ENCODE results near the gene PRR12. TPM values are rescaled to one million over a fixed set of nuclear protein-coding genes. Genes with fewer than 3 reads are reported as not detected.

PRR12 gene
- total and polyA plus RNA-seq, 9 of the 15 experiments (the other 6 are each of a cell fraction or from before 2014, with no cell fraction given) = 0.01 to 21.1 (median 0.98) TPM

- TF ChIP-seq RBM14 (IDR thresholded peaks at IDR 0.05; ENCODE audit: borderline replicate concordance, insufficient read depth, low read depth, low read length) (no peak), FOXP4 (CRISPR knock-in tag; IDR thresholded peaks at IDR 0.05; ENCODE audit: borderline replicate concordance) (no peak), SOX6 (IDR thresholded peaks at IDR 0.05) (peak; percentile 70; the same call in 1 of the 2 replicates), KAT7 (CRISPR knock-in tag; IDR thresholded peaks at IDR 0.05; ENCODE audit: borderline replicate concordance) (peak; percentile 65; the same call in 1 of the 2 replicates), POLR2H (tag; IDR thresholded peaks at IDR 0.05; ENCODE audit: low read depth) (peak; percentile 39), HLTF (IDR thresholded peaks at IDR 0.05) (peak; percentile 51; the same call in 1 of the 2 replicates), NCOA1 (IDR thresholded peaks at IDR 0.05; ENCODE audit: low read depth) (no peak; the same call in 1 of the 2 replicates), JUNB (CRISPR knock-in tag; conservative IDR thresholded peaks at IDR 0.05) (no peak), ZFP36 (IDR thresholded peaks at IDR 0.05; ENCODE audit: low read depth, low read length, partially characterized antibody) (no peak), WHSC1 (IDR thresholded peaks at IDR 0.05; ENCODE audit: low read length) (no peak), NFIC (IDR thresholded peaks at IDR 0.05) (peak; percentile 92), PML (IDR thresholded peaks at IDR 0.05; ENCODE audit: low read length) (peak; percentile 66; the same call in 1 of the 2 replicates), NRF1 (conservative IDR thresholded peaks at IDR 0.05 in 1 of 2, IDR thresholded peaks at IDR 0.05 in 1 of 2) (peak; percentile 86 to 88), BCOR (IDR thresholded peaks at IDR 0.05) (peak; percentile 46; the same call in 1 of the 2 replicates), IRF2 (CRISPR knock-in tag; IDR thresholded peaks at IDR 0.05) (no peak), CREB1 (IDR thresholded peaks at IDR 0.05) (no peak), CREB1 (CRISPR knock-in tag; IDR thresholded peaks at IDR 0.05) (peak; percentile 70; the same call in 1 of the 2 replicates), PHB2 (IDR thresholded peaks at IDR 0.05; ENCODE audit: low read depth) (no peak), ZBTB7A (IDR thresholded peaks at IDR 0.05; ENCODE audit: borderline replicate concordance, control insufficient read depth, low read depth, low read length) (peak; percentile 89; the same call in 1 of the 2 replicates), PHF8 (IDR thresholded peaks at IDR 0.05; ENCODE audit: borderline replicate concordance, low read length) (peak; percentile 64; the same call in 1 of the 2 replicates), SPI1 (IDR thresholded peaks at IDR 0.05; ENCODE audit: borderline replicate concordance, low read depth, low read length) (peak; percentile 26; the same call in 1 of the 2 replicates)
- TF ChIP-seq, protein P1, sequence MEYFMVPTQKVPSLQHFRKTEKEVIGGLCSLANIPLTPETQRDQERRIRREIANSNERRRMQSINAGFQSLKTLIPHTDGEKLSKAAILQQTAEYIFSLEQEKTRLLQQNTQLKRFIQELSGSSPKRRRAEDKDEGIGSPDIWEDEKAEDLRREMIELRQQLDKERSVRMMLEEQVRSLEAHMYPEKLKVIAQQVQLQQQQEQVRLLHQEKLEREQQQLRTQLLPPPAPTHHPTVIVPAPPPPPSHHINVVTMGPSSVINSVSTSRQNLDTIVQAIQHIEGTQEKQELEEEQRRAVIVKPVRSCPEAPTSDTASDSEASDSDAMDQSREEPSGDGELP (CRISPR knock-in tag; IDR thresholded peaks at IDR 0.05; ENCODE audit: borderline replicate concordance) = peak; percentile 85
- TF ChIP-seq, protein P2, sequence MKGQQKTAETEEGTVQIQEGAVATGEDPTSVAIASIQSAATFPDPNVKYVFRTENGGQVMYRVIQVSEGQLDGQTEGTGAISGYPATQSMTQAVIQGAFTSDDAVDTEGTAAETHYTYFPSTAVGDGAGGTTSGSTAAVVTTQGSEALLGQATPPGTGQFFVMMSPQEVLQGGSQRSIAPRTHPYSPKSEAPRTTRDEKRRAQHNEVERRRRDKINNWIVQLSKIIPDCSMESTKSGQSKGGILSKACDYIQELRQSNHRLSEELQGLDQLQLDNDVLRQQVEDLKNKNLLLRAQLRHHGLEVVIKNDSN (CRISPR knock-in tag; IDR thresholded peaks at IDR 0.05) = peak; percentile 40; the same call in 1 of the 2 replicates
- TF ChIP-seq, protein P3, sequence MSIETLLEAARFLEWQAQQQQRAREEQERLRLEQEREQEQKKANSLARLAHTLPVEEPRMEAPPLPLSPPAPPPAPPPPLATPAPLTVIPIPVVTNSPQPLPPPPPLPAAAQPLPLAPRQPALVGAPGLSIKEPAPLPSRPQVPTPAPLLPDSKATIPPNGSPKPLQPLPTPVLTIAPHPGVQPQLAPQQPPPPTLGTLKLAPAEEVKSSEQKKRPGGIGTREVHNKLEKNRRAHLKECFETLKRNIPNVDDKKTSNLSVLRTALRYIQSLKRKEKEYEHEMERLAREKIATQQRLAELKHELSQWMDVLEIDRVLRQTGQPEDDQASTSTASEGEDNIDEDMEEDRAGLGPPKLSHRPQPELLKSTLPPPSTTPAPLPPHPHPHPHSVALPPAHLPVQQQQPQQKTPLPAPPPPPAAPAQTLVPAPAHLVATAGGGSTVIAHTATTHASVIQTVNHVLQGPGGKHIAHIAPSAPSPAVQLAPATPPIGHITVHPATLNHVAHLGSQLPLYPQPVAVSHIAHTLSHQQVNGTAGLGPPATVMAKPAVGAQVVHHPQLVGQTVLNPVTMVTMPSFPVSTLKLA (conservative IDR thresholded peaks at IDR 0.05) = peak; percentile 76 to 78
Measured at GRCh38 chr19:49640113-49640898, 49.3 kb downstream of the PRR12 start, which contains the start of gene RRAS (continued).

All from K562 (cell line).